ENCODE results near the gene ZC3H10. TPM values are rescaled to one million over a fixed set of nuclear protein-coding genes. Genes with fewer than 3 reads are reported as not detected.

ZC3H10 gene
- total and polyA plus RNA-seq, 4 donors = 1.8 to 9.6 (median 6.0) TPM

GRCh38 chr12:56080556-56081138 is 37.4 kb upstream of the ZC3H10 start:
- Histone ChIP-seq H3K36me3 (ENCODE audit: control insufficient read depth in 1 of 2, insufficient read depth in 2 of 2, low read length in 1 of 2) (no peaks in the 10 kb centered on the region), H3K4me3 (ENCODE audit: low read length in 2 of 2) (no peak overlapping the region), H3K9me3 (ENCODE audit: control insufficient read depth, low read length) (no peaks in the 10 kb centered on the region), H3K4me1 (ENCODE audit: control insufficient read depth in 1 of 2, insufficient read depth in 2 of 2, low read length in 2 of 2) (no peaks in the 10 kb centered on the region), H3K27me3 (ENCODE audit: control insufficient read depth in 1 of 2, insufficient read depth in 2 of 2, low read length in 1 of 2) (no peaks in the 10 kb centered on the region), H3K27ac (ENCODE audit: low read depth in 1 of 2, low read length in 2 of 2) (no peak overlapping the region)
- 48 to 51% methylated on average over 20 of the region's 20 CpGs for WGBS, 2 donors
- no peak for ATAC-seq (ENCODE audit: low FRiP score)
- intact Hi-C loops (cut with DNase I) = no loop called here
- DNase-seq = no peak

- H3K4me1 ChIP-seq (ENCODE audit: control insufficient read depth in 1 of 2, insufficient read depth in 2 of 2, low read length in 2 of 2) = no peaks in the 10 kb centered on the region
- WGBS, 2 donors = 59 to 66% methylated on average over 6 of the region's 6 CpGs
- no peaks in the 10 kb centered on the region for H3K27me3 ChIP-seq (ENCODE audit: control insufficient read depth in 1 of 2, insufficient read depth in 2 of 2, low read length in 1 of 2)
- intact Hi-C loops (cut with DNase I) = no loop called here
- H3K36me3 ChIP-seq (ENCODE audit: control insufficient read depth in 1 of 2, insufficient read depth in 2 of 2, low read length in 1 of 2) = no peaks in the 10 kb centered on the region
- no peak overlapping the region for H3K27ac ChIP-seq (ENCODE audit: low read depth in 1 of 2, low read length in 2 of 2)
- no peaks in the 10 kb centered on the region for H3K9me3 ChIP-seq (ENCODE audit: control insufficient read depth, low read length)
- DNase-seq = no peak
- ATAC-seq (ENCODE audit: low FRiP score) = no peak
- H3K4me3 ChIP-seq (ENCODE audit: low read length in 2 of 2) = no peak overlapping the region
Measured at GRCh38 chr12:56081393-56082347, 36.4 kb upstream of the ZC3H10 start.

GRCh38 chr12:56082382-56082781 is 35.7 kb upstream of the ZC3H10 start:
- intact Hi-C loops (cut with DNase I) = no loop called here
- Histone ChIP-seq H3K27ac (ENCODE audit: low read depth in 1 of 2, low read length in 2 of 2) (no peak overlapping the region), H3K27me3 (ENCODE audit: control insufficient read depth in 1 of 2, insufficient read depth in 2 of 2, low read length in 1 of 2) (no peaks in the 10 kb centered on the region), H3K36me3 (ENCODE audit: control insufficient read depth in 1 of 2, insufficient read depth in 2 of 2, low read length in 1 of 2) (no peaks in the 10 kb centered on the region), H3K4me3 (ENCODE audit: low read length in 2 of 2) (no peak overlapping the region), H3K4me1 (ENCODE audit: control insufficient read depth in 1 of 2, insufficient read depth in 2 of 2, low read length in 2 of 2) (no peaks in the 10 kb centered on the region), H3K9me3 (ENCODE audit: control insufficient read depth, low read length) (no peaks in the 10 kb centered on the region)
- ATAC-seq (ENCODE audit: low FRiP score) (no peak), DNase-seq (no peak)
- WGBS, 2 donors = 77 to 80% methylated on average over 2 of the region's 2 CpGs

GRCh38 chr12:56082967-56083366 is 35.1 kb upstream of the ZC3H10 start:
- no peak for ATAC-seq (ENCODE audit: low FRiP score)

GRCh38 chr12:56084958-56085543 is 33.0 kb upstream of the ZC3H10 start:
- ATAC-seq (ENCODE audit: low FRiP score) (no peak), DNase-seq (no peak)
- Histone ChIP-seq H3K4me3 (ENCODE audit: low read length in 2 of 2) (no peak overlapping the region), H3K36me3 (ENCODE audit: control insufficient read depth in 1 of 2, insufficient read depth in 2 of 2, low read length in 1 of 2) (no peaks in the 10 kb centered on the region), H3K4me1 (ENCODE audit: control insufficient read depth in 1 of 2, insufficient read depth in 2 of 2, low read length in 2 of 2) (no peaks in the 10 kb centered on the region), H3K9me3 (ENCODE audit: control insufficient read depth, low read length) (no peaks in the 10 kb centered on the region), H3K27ac (ENCODE audit: low read depth in 1 of 2, low read length in 2 of 2) (no peak overlapping the region), H3K27me3 (ENCODE audit: control insufficient read depth in 1 of 2, insufficient read depth in 2 of 2, low read length in 1 of 2) (no peaks in the 10 kb centered on the region)
- intact Hi-C loops (cut with DNase I) = no loop called here
- 92 to 93% methylated on average over 15 of the region's 15 CpGs for WGBS, 2 donors

More at GRCh38 chr12:56082967-56083366, 35.1 kb upstream of the ZC3H10 start:
- Histone ChIP-seq H3K36me3 (ENCODE audit: control insufficient read depth in 1 of 2, insufficient read depth in 2 of 2, low read length in 1 of 2) (no peaks in the 10 kb centered on the region), H3K4me1 (ENCODE audit: control insufficient read depth in 1 of 2, insufficient read depth in 2 of 2, low read length in 2 of 2) (no peaks in the 10 kb centered on the region), H3K9me3 (ENCODE audit: control insufficient read depth, low read length) (no peaks in the 10 kb centered on the region), H3K27ac (ENCODE audit: low read depth in 1 of 2, low read length in 2 of 2) (no peak overlapping the region), H3K4me3 (ENCODE audit: low read length in 2 of 2) (no peak overlapping the region), H3K27me3 (ENCODE audit: control insufficient read depth in 1 of 2, insufficient read depth in 2 of 2, low read length in 1 of 2) (no peaks in the 10 kb centered on the region)
- DNase-seq = no peak
- intact Hi-C loops (cut with DNase I) = no loop called here
- WGBS, 2 donors = 66 to 78% methylated on average over 3 of the region's 3 CpGs

- 87 to 93% methylated on average over 3 of the region's 3 CpGs for WGBS, 2 donors
- intact Hi-C loops (cut with DNase I) = no loop called here
- H3K36me3 ChIP-seq (ENCODE audit: control insufficient read depth in 1 of 2, insufficient read depth in 2 of 2, low read length in 1 of 2) = no peaks in the 10 kb centered on the region
- no peaks in the 10 kb centered on the region for H3K9me3 ChIP-seq (ENCODE audit: control insufficient read depth, low read length)
- DNase-seq (no peak), ATAC-seq (ENCODE audit: low FRiP score) (no peak)
- H3K27ac ChIP-seq (ENCODE audit: low read depth in 1 of 2, low read length in 2 of 2) = no peak overlapping the region
- H3K4me1 ChIP-seq (ENCODE audit: control insufficient read depth in 1 of 2, insufficient read depth in 2 of 2, low read length in 2 of 2) = no peaks in the 10 kb centered on the region
- H3K4me3 ChIP-seq (ENCODE audit: low read length in 2 of 2) = no peak overlapping the region
- H3K27me3 ChIP-seq (ENCODE audit: control insufficient read depth in 1 of 2, insufficient read depth in 2 of 2, low read length in 1 of 2) = no peaks in the 10 kb centered on the region
Measured at GRCh38 chr12:56086096-56086495, 32.0 kb upstream of the ZC3H10 start.

GRCh38 chr12:56086608-56087007 is 31.5 kb upstream of the ZC3H10 start:
- ATAC-seq (ENCODE audit: low FRiP score) (no peak), DNase-seq (no peak)
- no peak overlapping the region for H3K4me3 ChIP-seq (ENCODE audit: low read length in 2 of 2)
- H3K9me3 ChIP-seq (ENCODE audit: control insufficient read depth, low read length) = no peaks in the 10 kb centered on the region
- H3K27me3 ChIP-seq (ENCODE audit: control insufficient read depth in 1 of 2, insufficient read depth in 2 of 2, low read length in 1 of 2) = no peaks in the 10 kb centered on the region
- 85 to 89% methylated on average over 6 of the region's 6 CpGs for WGBS, 2 donors
- H3K36me3 ChIP-seq (ENCODE audit: control insufficient read depth in 1 of 2, insufficient read depth in 2 of 2, low read length in 1 of 2) = no peaks in the 10 kb centered on the region
- H3K4me1 ChIP-seq (ENCODE audit: control insufficient read depth in 1 of 2, insufficient read depth in 2 of 2, low read length in 2 of 2) = no peaks in the 10 kb centered on the region
- intact Hi-C loops (cut with DNase I) = no loop called here
- H3K27ac ChIP-seq (ENCODE audit: low read depth in 1 of 2, low read length in 2 of 2) = no peak overlapping the region

- WGBS, 2 donors = 80 to 84% methylated on average over 6 of the region's 6 CpGs
- Histone ChIP-seq H3K9me3 (ENCODE audit: control insufficient read depth, low read length) (no peaks in the 10 kb centered on the region), H3K4me1 (ENCODE audit: control insufficient read depth in 1 of 2, insufficient read depth in 2 of 2, low read length in 2 of 2) (no peaks in the 10 kb centered on the region), H3K4me3 (ENCODE audit: low read length in 2 of 2) (no peak overlapping the region), H3K27me3 (ENCODE audit: control insufficient read depth in 1 of 2, insufficient read depth in 2 of 2, low read length in 1 of 2) (no peaks in the 10 kb centered on the region), H3K27ac (ENCODE audit: low read depth in 1 of 2, low read length in 2 of 2) (no peak overlapping the region), H3K36me3 (ENCODE audit: control insufficient read depth in 1 of 2, insufficient read depth in 2 of 2, low read length in 1 of 2) (no peaks in the 10 kb centered on the region)
- DNase-seq (peak in 1 of 2 donors; percentile 57), ATAC-seq (ENCODE audit: low FRiP score) (peak; percentile 44)
- intact Hi-C loops (cut with DNase I) = no loop called here
Measured at GRCh38 chr12:56087220-56087619, 30.8 kb upstream of the ZC3H10 start.

Data from aorta (tissue), 5 donors.